Activated gamma-delta T cell (primary cell): ENCODE data around the gene AMHR2.
"Not testable (repeated sequence)": the region's sequence is repeated elsewhere in the genome, so short reads cannot be mapped to it uniquely, and the experiment has no call there.

ENCODE experiments used
- DNase-seq: peaks from one replicate; lab custom pipeline; 2025; lab: John Stamatoyannopoulos, UW

AMHR2 gene

DNA sequence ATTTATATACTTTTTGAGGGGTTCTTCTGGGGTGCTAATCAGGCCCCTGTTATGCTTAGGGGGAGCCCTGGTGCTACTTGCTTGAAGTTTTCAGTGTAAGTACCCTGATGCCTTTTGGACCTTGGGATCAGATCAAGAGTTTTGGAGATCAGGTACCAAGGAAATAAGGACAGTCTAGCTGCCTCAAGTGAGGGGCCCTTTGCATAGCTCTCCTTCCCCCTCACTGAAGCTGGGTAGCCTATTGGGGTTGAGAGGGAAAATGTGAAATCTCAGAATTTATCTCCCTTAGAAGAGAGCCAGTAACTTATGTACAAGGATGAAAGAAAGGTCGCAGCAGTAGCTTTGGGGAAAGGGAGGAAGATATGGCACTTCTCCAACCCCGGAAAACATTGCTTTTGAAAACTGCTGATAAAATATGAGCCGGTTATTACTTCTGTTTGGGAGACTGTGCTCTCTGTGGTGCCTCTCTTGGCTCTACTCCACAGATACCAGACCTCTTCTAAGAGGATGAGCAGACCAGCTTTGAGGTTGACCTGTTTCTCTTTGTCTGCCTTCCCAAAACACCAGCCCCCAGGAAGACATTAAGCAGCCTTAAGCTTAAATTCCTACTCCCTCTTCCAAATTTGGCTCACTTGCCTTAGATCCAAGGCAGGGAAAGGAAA is 8.8 kb upstream of the AMHR2 start:
- no peak for DNase-seq

DNA sequence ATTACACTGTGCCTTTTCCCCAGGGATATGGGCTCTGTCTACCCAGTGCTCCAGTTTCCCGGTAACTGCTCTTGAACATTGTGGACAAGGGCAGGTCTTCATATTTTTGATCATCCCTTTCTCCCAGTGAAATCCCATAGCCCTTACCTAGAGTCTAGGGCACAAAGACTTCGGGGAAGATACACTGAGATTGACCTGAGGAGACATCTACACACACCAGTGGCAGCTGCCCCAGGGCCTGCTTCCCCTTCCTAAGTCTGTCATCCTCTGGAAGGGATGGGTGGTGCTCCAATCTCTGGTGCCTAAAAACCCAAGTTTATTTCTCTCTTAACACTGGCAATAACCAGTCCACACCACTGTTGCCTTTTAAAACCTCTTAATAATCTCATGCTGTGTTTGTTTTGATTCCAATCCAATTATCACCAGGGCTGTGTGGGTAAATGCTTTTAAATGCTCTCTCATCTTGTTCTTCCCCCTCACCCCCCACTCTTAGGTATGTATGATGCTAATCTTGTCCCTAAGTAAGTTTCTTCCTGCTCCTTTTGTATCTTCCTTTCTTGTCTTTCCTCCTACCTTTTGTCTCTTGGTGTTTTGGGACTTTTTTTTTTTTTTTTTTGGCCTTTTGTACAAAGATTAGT is 7.8 kb upstream of the AMHR2 start:
- not testable (repeated sequence) for DNase-seq

DNA sequence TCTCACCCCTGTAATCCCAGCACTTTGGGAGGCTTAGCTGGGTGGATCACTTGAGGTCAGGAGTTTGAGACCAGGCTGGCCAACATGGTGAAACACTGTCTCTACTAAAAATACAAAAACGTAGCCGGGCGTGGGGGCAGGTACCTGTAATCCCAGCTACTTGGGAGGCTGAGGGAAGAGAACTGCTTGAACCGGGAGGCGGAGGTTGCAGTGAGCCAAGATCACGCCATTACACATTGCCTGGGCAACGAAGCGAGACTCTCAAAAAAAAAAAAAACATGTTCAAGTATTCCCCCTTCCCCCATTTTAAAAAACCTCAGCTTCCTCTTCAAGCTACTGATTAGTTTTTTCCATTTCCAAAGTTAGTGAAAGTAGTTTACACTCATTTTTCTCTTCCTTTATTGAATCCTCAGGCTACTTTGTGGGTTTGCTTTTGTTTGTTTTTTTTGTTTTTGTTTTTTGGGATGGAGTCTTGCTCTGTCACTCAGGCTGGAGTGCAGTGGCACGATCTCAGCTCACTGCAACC is 6.3 kb upstream of the AMHR2 start:
- DNase-seq: not testable (repeated sequence)

DNA sequence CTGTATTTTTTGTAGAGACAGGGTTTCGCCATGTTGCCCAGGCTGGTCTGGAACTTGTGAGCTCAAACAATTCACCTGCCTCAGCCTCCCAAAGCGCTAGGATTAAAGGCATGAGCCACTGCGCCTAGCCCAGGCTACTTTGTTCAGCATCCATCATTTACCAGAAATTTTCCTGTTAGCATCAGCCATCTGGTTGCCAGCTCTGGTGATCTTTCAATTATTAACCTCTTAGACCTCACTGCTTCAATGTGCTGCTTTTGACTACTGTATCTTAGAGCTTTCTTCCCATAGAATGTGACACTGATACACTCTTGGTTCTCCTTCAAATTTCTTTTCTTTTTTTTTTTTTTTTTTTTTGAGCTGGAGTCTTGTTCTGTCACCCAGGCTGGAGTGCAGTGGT is 5.4 kb upstream of the AMHR2 start:
- DNase-seq: no peak

DNA sequence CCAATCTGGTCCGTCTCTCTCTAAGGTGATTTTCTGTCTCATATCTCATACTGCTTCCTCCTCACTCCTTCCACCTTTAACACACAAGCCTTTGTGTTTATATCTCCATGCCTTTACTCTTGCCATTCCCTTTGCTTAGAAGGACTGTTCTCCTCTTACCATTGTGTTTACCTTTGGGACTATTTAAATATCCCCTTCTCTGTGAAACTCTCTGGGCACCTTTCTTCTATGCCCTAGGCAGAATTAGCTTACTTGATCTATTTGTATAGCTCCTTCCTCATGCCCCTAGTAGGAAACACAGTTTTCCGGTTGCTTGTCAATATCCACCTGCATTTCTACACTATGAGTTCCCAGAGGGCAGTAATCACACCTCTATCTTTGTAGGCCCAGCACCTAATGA is 3.9 kb upstream of the AMHR2 start:
- no peak for DNase-seq

DNA sequence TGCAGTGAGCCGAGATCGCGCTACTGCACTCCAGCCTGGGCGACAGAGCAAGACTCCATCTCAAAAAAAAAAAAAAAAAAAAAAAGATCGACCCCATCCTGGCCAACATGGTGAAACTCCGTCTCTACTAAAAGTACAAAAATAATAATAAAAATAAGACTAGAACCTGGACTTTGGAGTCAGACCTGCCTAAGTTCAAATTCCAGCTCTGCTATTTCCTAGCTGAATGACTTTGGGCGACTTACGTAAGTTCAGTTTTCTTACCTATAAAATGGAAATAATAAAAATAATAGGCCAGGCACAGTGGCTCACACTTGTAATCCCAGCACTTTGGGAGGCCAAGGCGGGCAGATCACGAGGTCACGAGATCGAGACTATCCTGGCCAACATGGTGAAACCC is 1.4 kb upstream of the AMHR2 start:
- not testable (repeated sequence) for DNase-seq

DNA sequence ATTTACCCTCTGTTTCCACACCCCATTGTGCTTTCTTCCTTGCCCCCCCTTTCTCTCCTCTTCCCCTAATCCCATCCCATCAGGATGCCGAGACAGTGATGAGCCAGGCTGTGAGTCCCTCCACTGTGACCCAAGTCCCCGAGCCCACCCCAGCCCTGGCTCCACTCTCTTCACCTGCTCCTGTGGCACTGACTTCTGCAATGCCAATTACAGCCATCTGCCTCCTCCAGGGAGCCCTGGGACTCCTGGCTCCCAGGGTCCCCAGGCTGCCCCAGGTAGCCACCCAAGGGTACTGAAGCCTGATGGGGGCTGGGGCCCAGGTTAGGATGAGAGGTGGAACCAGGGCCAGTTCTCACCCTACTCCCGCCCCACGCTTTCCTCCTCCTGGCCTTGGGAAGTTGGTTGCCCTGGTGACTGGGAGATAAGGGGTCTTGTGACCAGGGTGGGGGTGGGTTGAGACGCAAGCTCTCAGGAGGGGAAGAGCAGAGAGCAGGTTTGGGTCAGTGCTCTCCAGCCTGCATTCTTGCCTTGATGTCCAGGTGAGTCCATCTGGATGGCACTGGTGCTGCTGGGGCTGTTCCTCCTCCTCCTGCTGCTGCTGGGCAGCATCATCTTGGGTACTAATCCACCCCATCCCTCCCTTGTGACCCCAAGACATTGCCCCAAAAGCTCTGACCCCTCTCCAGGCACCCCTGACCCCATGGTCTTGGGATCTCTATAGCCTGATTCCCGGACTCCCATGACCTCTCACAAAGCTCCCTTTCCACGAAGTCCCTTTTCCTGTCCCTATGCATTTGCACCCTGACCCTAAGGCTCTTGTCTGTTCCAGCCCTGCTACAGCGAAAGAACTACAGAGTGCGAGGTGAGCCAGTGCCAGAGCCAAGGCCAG is 1.2 kb downstream of the AMHR2 start:
- DNase-seq: no peak

DNA sequence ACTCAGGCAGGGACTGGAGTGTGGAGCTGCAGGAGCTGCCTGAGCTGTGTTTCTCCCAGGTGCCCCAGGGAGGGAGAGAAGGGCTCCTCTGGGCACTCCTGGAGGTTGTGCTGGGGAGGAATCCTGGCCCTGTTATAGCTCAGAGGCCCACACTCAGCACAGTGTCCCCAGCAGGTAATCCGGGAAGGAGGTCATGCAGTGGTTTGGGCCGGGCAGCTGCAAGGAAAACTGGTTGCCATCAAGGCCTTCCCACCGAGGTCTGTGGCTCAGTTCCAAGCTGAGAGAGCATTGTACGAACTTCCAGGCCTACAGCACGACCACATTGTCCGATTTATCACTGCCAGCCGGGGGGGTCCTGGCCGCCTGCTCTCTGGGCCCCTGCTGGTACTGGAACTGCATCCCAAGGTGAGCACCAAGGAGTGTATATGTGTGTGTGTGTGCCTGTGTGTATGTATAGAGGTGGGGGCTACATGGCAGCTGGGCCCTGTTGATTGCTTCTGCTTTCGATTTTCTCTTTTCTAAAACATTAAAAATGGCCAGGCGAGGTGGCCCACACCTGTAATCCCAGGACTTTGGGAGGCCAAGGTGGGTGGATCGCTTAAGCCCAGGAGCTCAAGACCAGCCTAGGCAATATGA is 2.0 kb downstream of the AMHR2 start:
- no peak for DNase-seq

DNA sequence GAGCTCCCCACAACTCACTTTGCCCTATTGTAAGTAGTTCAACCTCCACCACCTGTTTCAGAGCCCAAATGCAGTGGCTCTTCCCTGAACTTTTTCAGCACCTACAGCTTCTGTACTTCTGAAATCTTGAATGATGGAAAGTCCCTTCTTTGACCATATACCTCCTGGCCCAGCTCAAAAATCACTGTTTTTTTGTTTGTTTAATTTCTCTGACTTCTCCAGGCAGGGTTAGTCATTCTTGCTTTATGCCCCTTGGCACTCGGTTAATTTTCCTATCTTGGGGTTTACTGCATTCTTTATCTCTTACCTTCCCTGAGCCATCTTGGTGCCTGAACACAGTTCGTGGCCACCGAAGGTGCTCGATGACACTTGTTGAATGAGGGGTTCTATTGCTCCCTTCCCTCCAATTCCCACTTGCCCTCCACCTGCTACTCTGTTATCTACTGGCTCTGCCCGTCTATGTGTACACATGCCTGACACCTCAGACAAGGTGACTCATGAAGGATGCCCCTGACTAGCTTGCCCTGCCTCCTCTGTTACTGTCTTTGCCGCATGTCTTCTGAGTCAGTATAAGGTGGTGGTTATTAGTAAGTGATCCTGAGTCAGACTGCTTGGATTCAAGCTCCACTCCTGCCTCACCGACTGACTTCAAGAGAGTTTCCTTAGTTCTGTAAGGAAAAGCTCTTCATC is 4.4 kb downstream of the AMHR2 start:
- DNase-seq: no peak

DNA sequence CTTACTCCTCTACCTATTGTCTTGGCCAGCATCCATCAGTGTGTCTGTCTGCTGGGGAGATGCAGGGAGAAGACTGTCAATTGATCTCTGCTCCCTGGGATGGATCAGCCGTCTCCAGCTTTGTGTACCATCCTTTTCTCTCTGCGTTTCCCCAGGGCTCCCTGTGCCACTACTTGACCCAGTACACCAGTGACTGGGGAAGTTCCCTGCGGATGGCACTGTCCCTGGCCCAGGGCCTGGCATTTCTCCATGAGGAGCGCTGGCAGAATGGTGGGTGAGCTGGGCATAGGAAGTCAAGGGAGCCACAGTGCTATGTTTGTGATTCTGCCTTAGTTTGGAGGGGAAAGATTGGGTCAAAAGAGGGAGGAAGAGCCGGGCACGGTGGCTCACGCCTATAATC is 5.1 kb downstream of the AMHR2 start:
- no peak for DNase-seq

DNA sequence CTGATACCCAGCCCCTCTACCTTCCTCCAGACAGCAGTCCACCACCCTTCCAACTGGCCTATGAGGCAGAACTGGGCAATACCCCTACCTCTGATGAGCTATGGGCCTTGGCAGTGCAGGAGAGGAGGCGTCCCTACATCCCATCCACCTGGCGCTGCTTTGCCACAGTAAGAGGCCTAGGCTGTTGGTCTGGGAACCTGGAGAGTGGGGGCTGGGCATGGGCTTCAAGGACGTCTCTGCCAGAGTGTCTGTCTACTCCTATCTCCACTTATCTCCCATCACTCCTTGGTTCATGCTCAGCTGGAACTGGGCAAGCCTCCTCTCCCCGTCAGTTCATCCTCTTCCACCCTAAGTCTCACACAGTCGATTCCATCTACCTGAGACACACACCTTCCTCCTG is 6.5 kb downstream of the AMHR2 start:
- no peak for DNase-seq

DNA sequence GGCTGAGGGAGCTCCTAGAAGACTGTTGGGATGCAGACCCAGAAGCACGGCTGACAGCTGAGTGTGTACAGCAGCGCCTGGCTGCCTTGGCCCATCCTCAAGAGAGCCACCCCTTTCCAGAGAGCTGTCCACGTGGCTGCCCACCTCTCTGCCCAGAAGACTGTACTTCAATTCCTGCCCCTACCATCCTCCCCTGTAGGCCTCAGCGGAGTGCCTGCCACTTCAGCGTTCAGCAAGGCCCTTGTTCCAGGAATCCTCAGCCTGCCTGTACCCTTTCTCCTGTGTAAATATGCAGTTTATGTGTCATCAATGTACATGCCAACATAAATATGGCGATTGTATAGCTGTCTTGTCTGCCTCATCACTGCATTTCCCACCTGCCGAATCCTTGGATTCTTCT is 7.5 kb downstream of the AMHR2 start:
- no peak for DNase-seq

DNA sequence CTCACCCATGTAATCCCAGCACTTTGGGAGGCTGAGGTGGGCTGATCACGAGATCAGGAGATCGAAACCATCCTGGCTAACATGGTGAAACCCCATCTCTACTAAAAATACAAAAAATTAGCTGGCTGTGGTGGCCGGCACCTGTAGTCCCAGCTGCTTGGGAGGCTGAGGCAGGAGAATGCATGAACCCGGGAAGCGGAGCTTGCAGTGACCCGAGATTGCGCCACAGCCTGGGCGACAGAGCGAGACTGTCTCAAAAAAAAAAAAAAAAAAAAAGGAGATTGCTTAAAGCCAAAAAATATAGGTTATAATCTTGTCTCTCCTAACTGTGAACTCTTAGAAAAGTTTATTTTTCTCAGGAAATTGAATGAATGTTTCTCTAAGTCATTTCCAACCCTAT is 11.7 kb downstream of the AMHR2 start:
- DNase-seq: not testable (repeated sequence)

DNA sequence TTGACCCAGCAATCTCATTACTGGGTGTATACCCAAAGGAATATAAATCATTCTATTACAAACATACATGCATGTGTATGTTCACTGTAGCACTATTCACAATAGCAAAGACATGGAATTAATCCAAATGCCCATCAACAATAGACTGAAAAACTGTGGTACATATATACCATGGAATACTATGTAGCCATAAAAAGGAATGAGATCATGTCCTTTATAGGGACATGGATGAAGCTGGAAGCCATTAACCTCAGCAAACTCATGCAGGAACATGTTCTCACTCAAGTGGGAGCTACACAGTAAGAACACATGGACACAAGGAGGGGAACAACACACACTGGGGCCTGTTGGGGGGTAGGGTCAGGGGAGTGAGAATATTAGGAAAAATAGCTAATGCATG is 15.9 kb downstream of the AMHR2 start:
- DNase-seq: not testable (repeated sequence)

DNA sequence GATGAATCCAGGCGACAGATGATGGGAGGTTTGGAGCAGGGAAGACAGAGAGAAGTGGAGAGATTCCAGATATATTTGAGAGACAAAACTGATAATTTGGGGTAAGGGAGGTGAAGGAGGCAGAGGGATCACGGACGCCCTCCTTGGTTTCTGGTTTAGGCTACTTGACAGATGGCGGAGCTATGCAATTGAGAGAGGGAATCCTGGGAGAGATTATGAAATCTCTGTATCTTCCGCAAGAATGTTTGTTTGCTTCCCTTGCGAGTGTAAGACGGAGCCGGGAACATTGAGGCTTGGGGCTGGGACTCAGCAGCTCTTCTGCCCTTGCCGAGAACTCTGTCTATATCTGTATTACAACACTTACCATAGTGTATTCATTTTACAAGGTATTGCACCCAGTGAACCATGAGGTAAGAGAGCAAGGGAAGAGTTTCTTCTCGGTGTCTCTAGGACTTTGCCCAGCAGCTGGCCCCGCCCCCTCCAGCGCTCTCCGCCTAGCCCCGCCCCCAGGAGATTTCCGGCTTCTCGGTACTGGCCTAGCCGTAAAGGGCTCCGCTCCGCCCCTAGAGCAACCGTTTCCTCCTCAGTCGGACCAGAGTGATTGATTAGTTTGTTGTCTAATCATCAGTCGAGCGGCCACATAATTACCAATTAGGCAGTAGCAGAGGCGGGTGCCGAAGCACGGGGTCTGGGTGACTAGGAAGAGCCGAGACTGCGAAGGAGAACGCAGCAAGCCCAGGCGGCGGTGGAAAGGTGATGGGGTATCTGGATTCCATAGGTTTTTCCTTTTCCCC is 17.6 kb downstream of the AMHR2 start, which contains the start of gene PRR13:
Gene PRR13 (plus strand): TSS at position 695 of the 794 bp plus-strand sequence. CDS start 981 bp downstream, outside the sequence.
- DNase-seq: peak; percentile 77

DNA sequence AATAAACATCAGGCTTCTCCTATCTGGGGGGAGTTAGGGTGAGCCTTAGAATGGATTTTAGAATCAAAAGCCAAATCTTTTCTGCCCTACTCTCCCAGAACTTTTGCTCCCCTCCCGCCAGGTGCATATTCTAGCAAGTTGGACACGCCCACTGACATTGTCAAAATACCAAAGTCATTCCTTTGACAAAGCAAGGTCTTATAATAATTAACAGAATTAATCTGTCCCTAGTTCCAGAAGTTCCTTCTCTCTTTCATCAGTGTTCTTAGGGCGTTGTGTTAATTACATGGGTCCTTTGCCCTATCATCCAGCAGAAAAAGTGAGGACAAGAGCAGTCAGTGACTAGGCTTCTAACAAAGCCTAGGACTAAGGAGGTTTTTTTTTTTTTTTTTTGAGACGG is 20.3 kb downstream of the AMHR2 start:
- no peak for DNase-seq

DNA sequence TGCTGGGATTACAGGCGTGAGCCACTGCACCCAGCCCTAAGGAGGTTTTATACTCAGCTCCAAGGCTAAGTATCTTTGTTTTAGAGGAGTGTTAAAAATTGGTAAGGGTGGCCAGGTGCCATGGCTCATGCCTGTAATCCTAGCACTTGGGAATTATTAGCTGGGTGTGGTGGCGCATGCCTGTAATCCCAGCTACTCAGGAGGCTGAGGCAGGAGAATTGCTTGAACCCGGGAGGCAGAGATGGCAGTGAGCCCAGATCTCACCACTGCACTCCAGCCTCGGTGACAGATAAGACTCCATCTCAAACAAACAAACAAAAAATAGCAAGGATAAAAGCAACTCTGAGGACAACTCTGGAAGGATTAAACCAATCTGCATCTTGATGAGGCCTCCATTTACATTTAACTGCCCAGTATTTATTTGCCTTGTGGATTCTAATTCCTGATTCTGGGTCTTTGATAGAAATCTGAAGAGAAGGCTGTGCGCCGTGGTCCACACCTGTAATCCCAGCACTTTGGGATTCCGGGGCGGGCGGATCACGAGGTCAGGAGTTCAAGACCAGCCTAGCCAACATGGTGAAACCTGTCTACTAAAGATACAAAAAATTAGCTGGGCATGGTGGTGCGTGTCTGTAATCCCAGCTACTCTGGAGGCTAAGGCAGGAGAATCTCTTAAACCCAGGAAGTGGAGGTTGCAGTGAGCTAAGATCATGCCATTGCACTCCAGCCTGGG is 21.1 kb downstream of the AMHR2 start:
- DNase-seq: not testable (repeated sequence)

DNA sequence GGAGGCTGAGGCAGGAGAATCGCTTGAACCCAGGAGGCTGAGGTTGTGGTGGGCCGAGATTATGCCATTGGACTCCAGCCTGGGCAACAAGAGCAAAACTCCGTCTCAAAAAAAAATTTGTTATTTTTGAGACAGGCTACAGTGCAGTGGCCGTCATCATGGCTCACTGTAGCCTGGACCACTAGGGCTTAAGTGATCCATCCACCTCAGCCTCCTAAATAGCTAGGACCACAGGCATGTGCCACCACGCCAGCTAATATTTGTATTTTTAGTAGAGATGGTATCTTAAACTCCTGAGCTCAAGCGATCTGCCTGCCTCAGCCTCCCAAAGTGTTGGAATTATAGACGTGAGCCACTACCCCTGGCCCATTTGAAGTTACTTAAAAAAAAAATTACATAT is 27.3 kb downstream of the AMHR2 start:
- no peak for DNase-seq

DNA sequence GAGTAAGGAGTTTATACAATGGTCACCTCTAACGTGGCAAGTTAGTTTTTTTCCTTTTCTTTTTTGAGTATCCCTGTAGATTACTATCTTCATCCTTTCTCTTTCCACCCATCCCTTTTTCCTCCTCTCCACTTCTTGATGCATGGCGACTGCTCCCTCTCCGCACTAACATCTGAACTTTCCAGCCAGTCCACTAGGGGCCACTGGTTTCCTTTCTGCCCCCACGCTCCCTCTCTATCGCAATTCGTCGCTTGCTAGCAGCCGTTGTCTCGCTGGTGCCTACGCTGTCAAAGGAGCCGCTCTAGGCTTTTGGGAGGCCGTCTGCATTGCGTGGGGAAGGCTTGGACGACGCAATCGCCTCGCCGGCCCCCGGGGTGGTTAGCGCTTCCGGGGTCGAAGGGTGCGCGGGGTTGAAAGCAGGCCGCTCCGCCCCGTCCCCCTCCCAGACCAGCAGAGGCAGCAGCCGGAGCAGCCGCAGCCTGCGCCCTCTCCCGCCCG is 28.1 kb downstream of the AMHR2 start, which contains the start of gene PCBP2:
Gene PCBP2 (plus strand): TSS at position 442 of the 498 bp plus-strand sequence. CDS start 2,699 bp downstream, outside the sequence.
- DNase-seq: peak; percentile 91
